Common myeloid progenitor, CD34-positive (primary cell): Measurements from ENCODE around the gene XPA.

Experiments
- CTCF ChIA-PET: fragments of 350-600 bp; sonication (Branson Sonifier 250); formaldehyde crosslinking; loops from one replicate; lab custom pipeline; 2021; ENCODE audit warnings: antibody characterized with exemption; lab: Charles Lee
- POLR2A ChIA-PET: fragments of 350-600 bp; sonication (Branson Sonifier 250); formaldehyde crosslinking; loops from one replicate; lab custom pipeline; 2021; ENCODE audit warnings: antibody characterized with exemption; lab: Charles Lee
- DNase-seq, 3 donors: peaks; one replicate each; pipeline versions ENCODE4 v3.0.0 to v3.0.0-alpha.2; 2013
- H3K27ac ChIP-seq, 2 experiments: 1 replicate in 1 of 2; 2 replicates in 1 of 2; pipeline ENCODE4 v1.7.0; 2013; ENCODE audit warnings: inconsistent platforms in 2 of 2, low read length in 2 of 2, mild to moderate bottlenecking in 2 of 2, low read depth in 1 of 2, moderate library complexity in 1 of 2; ENCODE audit not compliant: severe bottlenecking in 2 of 2, insufficient read depth in 1 of 2, poor library complexity in 1 of 2
- H3K27me3 ChIP-seq, 5 experiments: replicated peaks in 2 of 5; 1 replicate in 3 of 5; 2 replicates in 2 of 5; pipeline versions ENCODE4 v1.6.1 to v1.7.0; 2013; ENCODE audit warnings: low read length in 4 of 5, mild to moderate bottlenecking in 2 of 5, moderate library complexity in 2 of 5, inconsistent platforms in 1 of 5; ENCODE audit not compliant: insufficient read depth in 5 of 5, control insufficient read depth in 4 of 5
- H3K36me3 ChIP-seq, 4 experiments: 1 replicate in 2 of 4; 2 replicates in 2 of 4; pipeline versions ENCODE4 v1.6.1 to v1.7.0; 2013; ENCODE audit warnings: low read length in 3 of 4, control low read depth in 1 of 4, mild to moderate bottlenecking in 1 of 4; ENCODE audit not compliant: control insufficient read depth in 4 of 4, insufficient read depth in 4 of 4
- H3K4me1 ChIP-seq, 4 experiments: 1 replicate in 3 of 4; 2 replicates in 1 of 4; pipeline versions ENCODE4 v1.6.1 to v1.7.1; 2013; ENCODE audit warnings: low read length in 3 of 4, mild to moderate bottlenecking in 3 of 4, control low read depth in 1 of 4, inconsistent platforms in 1 of 4, moderate library complexity in 1 of 4; ENCODE audit not compliant: control insufficient read depth in 4 of 4, insufficient read depth in 4 of 4; ENCODE audit errors: control extremely low read depth in 1 of 4
- H3K4me3 ChIP-seq, 7 experiments: 1 replicate in 4 of 7; 2 replicates in 3 of 7; pipeline versions ENCODE4 v1.5.1 to v1.7.0; 2013; ENCODE audit warnings: mild to moderate bottlenecking in 7 of 7, low read length in 6 of 7, moderate library complexity in 6 of 7, inconsistent platforms in 2 of 7, low read depth in 2 of 7, control low read depth in 1 of 7; ENCODE audit not compliant: insufficient read depth in 4 of 7, control insufficient read depth in 1 of 7; ENCODE audit errors: extremely low read depth in 1 of 7
- H3K9me3 ChIP-seq, 5 experiments: 1 replicate in 4 of 5; 2 replicates in 1 of 5; pipeline versions ENCODE4 v1.6.1 to v1.7.1; 2013; ENCODE audit warnings: low read length in 4 of 5, mild to moderate bottlenecking in 2 of 5, inconsistent platforms in 1 of 5, low read depth in 1 of 5, moderate library complexity in 1 of 5; ENCODE audit not compliant: control insufficient read depth in 4 of 5, insufficient read depth in 2 of 5; ENCODE audit errors: control extremely low read depth in 1 of 5
- whole genome bisulfite sequencing: methylation state at CpG from one replicate; pipeline ENCODE4 v1.1.5; 2013; ENCODE audit not compliant: insufficient coverage; 5-methylcytosine and 5-hydroxymethylcytosine counted together

The XPA gene

GRCh38 chr9:97660847-97661246 lies 36.3 kb downstream of the XPA start:
- WGBS = no CpG with 5 or more reads among the region's 2 CpGs
- no peak overlapping the region for H3K4me3 ChIP-seq
- CTCF ChIA-PET = interaction anchor here (0.7 to 1.1 kb wide), 3 partner anchors 34 to 193 kb away, joined by 3 read pairs; no protein-coding TSS in a partner anchor
- no peak for DNase-seq
- peaks cover 34 to 92% (median 67%) of the 10 kb centered on the region in 4 experiments for H3K36me3 ChIP-seq
- no peaks in the 10 kb centered on the region for H3K9me3 ChIP-seq
- POLR2A ChIA-PET = no interaction called here
- no peak overlapping the region for H3K27ac ChIP-seq
- no peaks in the 10 kb centered on the region for H3K27me3 ChIP-seq
- H3K4me1 ChIP-seq = peaks cover 0 to 5% (median 1%) of the 10 kb centered on the region in 4 experiments

DNA sequence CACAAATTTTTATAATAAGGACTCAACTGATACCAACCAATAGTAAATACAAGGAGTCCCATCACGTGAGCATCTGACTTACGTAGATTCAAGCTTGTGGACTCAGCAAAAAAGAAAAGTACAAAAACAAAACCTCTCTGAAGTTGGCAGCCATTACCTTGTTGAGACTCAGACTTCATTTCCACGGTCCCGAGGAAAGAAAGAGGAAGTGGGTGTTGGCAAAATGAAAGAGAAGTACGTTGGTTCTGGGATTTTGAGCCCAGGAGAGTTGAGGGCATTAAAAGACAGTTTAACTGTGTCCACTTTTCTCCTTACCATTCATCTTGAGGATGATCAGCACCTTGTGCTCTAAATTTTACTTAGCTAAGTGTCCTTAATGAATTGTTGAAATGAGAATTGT lies 36.8 kb downstream of the XPA start:
- no peak overlapping the region for H3K27ac ChIP-seq
- H3K27me3 ChIP-seq = no peaks in the 10 kb centered on the region
- H3K36me3 ChIP-seq = peaks cover 32 to 93% (median 67%) of the 10 kb centered on the region in 4 experiments
- peak; percentile 25 to 46 (median 42) for DNase-seq
- no peaks in the 10 kb centered on the region for H3K9me3 ChIP-seq
- WGBS = 50% methylated on average over 4 of the region's 5 CpGs
- peaks cover 0 to 5% (median 1%) of the 10 kb centered on the region in 4 experiments for H3K4me1 ChIP-seq
- no peak overlapping the region for H3K4me3 ChIP-seq
- ChIA-PET CTCF (interaction anchor here (0.7 to 1.1 kb wide), 5 partner anchors 12 to 192 kb away, joined by 3 read pairs; no protein-coding TSS in a partner anchor), POLR2A (no interaction called here)

DNA sequence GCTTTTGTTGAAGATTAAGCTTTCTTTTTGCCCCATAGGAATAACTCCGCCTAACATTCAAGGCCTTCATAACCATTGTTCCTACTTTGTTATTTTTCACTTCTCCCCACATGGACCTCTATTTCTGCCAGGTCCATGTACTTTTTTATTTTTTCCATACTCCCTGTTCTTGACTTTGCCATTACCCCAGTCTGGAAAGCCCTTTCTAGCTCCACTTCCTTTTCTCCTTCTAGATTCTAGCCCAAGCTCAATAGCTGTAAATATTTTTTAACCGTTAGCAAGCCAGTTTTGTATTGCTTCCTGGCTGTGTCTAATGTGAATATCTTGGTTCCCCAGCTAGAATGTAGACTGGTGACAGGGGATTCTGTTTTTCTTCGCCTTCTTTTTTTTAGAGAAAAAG lies 37.4 kb downstream of the XPA start:
- ChIA-PET POLR2A (no interaction called here), CTCF (interaction anchor here (0.8 to 1.1 kb wide), 4 partner anchors 11 to 191 kb away, joined by 3 read pairs; no protein-coding TSS in a partner anchor)
- no peak overlapping the region for H3K4me3 ChIP-seq
- H3K36me3 ChIP-seq = peaks cover 30 to 93% (median 64%) of the 10 kb centered on the region in 4 experiments
- no peaks in the 10 kb centered on the region for H3K9me3 ChIP-seq
- no peak overlapping the region for H3K27ac ChIP-seq
- peaks cover 0 to 5% (median 1%) of the 10 kb centered on the region in 4 experiments for H3K4me1 ChIP-seq
- WGBS = 95% methylated on average over 3 of the region's 3 CpGs
- H3K27me3 ChIP-seq = no peaks in the 10 kb centered on the region
- no peak for DNase-seq

GRCh38 chr9:97658707-97659106 lies 38.4 kb downstream of the XPA start:
- no peaks in the 10 kb centered on the region for H3K27me3 ChIP-seq
- ChIA-PET POLR2A (no interaction called here), CTCF (no interaction called here)
- no CpG with 5 or more reads among the region's 1 CpG for WGBS
- peaks cover 0 to 5% (median 1%) of the 10 kb centered on the region in 4 experiments for H3K4me1 ChIP-seq
- H3K4me3 ChIP-seq = no peak overlapping the region
- peaks cover 28 to 93% (median 61%) of the 10 kb centered on the region in 4 experiments for H3K36me3 ChIP-seq
- H3K9me3 ChIP-seq = no peaks in the 10 kb centered on the region
- H3K27ac ChIP-seq = no peak overlapping the region
- DNase-seq = no peak

DNA sequence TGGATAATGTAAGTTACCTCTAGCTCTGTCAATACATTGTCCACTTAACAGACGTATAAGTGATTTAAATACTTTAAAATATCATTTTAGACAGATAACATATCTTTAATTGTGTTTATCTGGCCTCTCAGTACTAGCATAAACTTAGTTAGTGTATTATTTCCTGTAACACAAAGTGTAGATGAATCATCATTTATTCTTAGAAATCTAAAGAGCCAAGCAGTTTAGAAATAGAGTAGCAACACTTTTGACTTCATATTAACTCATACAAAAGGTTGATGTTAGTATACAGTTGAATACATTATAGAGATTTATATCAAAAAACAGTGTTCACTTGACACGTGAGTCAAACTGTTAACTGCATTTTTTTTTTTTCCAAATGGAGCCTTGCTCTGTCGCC lies 45.5 kb downstream of the XPA start:
- no peak for DNase-seq
- 90% methylated on average over 2 of the region's 3 CpGs for WGBS
- Histone ChIP-seq H3K27ac (no peak overlapping the region), H3K4me3 (no peak overlapping the region), H3K4me1 (no peaks in the 10 kb centered on the region), H3K9me3 (no peaks in the 10 kb centered on the region), H3K36me3 (peaks cover 14 to 66% (median 47%) of the 10 kb centered on the region in 4 experiments), H3K27me3 (no peaks in the 10 kb centered on the region)
- ChIA-PET POLR2A (interaction anchor here (0.6 kb wide), 1 partner anchor 27 kb away, joined by 5 read pairs; no protein-coding TSS in a partner anchor), CTCF (no interaction called here)

- ChIA-PET CTCF (interaction anchor here (1.7 kb wide), 1 partner anchor 9 kb away, joined by 14 read pairs; no protein-coding TSS in a partner anchor), POLR2A (no interaction called here)
- H3K4me3 ChIP-seq = no peak overlapping the region
- peaks cover 19 to 61% (median 46%) of the 10 kb centered on the region in 4 experiments for H3K36me3 ChIP-seq
- no peaks in the 10 kb centered on the region for H3K9me3 ChIP-seq
- H3K4me1 ChIP-seq = no peaks in the 10 kb centered on the region
- DNase-seq = no peak
- no peaks in the 10 kb centered on the region for H3K27me3 ChIP-seq
- 100% methylated on average over 2 of the region's 5 CpGs for WGBS
- no peak overlapping the region for H3K27ac ChIP-seq
These were observed 49.1 kb downstream of the XPA start for GRCh38 chr9:97647996-97648395.

DNA sequence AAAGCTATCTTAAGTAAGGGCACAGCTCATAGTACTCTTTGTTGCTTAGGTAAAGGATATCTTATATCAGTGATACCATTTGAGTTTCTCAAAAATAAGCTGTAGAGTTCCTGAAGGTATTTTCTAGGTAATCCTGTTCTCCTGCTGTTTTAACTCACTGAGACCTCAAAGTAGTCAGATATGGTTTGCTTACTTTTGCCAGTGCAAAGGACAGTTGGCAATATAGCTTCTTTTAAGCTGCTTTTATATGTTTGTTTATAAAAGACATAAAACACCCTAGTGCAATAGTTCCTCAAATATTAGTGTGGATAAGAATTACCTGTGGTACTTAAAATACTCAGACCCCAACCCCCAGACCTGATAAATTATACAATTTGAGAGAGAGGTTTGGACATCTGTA lies 51.4 kb downstream of the XPA start:
- DNase-seq = no peak
- no peaks in the 10 kb centered on the region for H3K4me1 ChIP-seq
- no peaks in the 10 kb centered on the region for H3K27me3 ChIP-seq
- peaks cover 19 to 72% (median 48%) of the 10 kb centered on the region in 4 experiments for H3K36me3 ChIP-seq
- H3K4me3 ChIP-seq = no peak overlapping the region
- ChIA-PET CTCF (interaction anchor here (1.0 to 1.6 kb wide), 5 partner anchors 9 to 30 kb away, joined by 3 to 4 read pairs (median 4); no protein-coding TSS in a partner anchor), POLR2A (no interaction called here)
- H3K27ac ChIP-seq = no peak overlapping the region
- H3K9me3 ChIP-seq = no peaks in the 10 kb centered on the region
